Measurements from ENCODE around the gene SHBG.

- TF ChIP-seq MAX (IDR thresholded peaks at IDR 0.05) (peak; percentile 99), EGR1 (IDR thresholded peaks at IDR 0.05) (peak; percentile 70), REST (IDR thresholded peaks at IDR 0.05; ENCODE audit: low read depth) (no peak), RAD21 (IDR thresholded peaks at IDR 0.05; ENCODE audit: low read depth) (no peak), TCF12 (IDR thresholded peaks at IDR 0.05; ENCODE audit: low read depth) (no peak; the same call in none of the 2 replicates), YY1 (IDR thresholded peaks at IDR 0.05; ENCODE audit: low read depth) (peak; percentile 96), TAF1 (IDR thresholded peaks at IDR 0.05; ENCODE audit: low read depth) (peak; percentile 95), NFIC (IDR thresholded peaks at IDR 0.05) (no peak)
- TF ChIP-seq, protein P1, sequence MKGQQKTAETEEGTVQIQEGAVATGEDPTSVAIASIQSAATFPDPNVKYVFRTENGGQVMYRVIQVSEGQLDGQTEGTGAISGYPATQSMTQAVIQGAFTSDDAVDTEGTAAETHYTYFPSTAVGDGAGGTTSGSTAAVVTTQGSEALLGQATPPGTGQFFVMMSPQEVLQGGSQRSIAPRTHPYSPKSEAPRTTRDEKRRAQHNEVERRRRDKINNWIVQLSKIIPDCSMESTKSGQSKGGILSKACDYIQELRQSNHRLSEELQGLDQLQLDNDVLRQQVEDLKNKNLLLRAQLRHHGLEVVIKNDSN (IDR thresholded peaks at IDR 0.05) = 0 out of 2 replicates have a peak, but pooled peaks have one; percentile 3
Measured at GRCh38 chr17:7583253-7584109, 46.5 kb upstream of the SHBG start, which contains the start of gene MPDU1.

Data from Ishikawa (cell line).